Measurements from ENCODE around the gene C17orf58.
"Not testable (repeated sequence)": the region's sequence is repeated elsewhere in the genome, so short reads cannot be mapped to it uniquely, and the experiment has no call there.

Gene C17orf58

GRCh38 chr17:67996301-67997171 lies at the start of gene C17orf58:
Gene C17orf58 (minus strand): TSS chr17:67996469. CDS start chr17:67996198, 271 bp downstream.
- DNase-seq (ENCODE audit: low read depth), result peak; percentile 87

DNA sequence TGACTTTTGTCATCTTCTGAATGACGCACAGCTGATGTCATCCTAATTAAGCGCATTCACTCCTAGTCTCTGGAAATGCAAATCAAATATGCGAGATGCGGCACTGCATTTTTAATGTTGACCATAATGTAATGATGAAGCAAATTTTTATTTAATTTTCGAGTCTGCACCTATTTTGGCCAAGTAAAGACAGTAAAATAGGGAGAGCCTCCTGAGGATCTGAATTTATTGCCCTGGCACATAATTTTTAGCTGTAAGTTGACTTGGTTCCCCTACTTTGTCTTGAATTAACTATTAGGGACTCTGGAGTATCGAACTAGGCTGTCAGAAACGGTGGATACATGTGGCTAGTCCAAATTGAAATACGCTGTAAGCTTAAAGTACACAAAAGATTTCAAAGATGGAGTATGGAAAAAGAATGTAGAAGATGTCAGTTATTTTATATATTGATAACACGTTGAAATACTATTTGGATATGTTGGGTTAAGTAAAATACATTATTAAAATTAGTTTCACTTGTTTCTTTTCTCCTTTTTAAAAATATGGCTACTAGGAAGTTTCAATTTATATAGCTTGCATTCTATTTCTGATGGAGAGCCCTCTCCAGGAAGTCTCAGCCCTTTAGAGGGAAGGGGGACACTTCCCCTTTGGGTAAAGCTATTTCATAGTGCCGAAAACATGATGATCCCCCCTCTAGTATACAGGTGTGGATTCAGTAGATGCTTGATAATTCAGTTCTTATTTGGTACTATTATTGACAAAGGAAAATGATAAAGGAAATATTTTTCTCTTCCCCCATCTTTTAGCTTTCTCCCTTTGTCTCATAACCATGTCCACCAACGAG lies 40.3 kb upstream of the C17orf58 start:
- peak; percentile 40 for DNase-seq (ENCODE audit: low read depth)

GRCh38 chr17:68035523-68036303 lies 39.4 kb upstream of the C17orf58 start, which contains the start of gene KPNA2:
Gene KPNA2 (plus strand): TSS chr17:68035735. CDS start chr17:68037133, 1,398 bp downstream.
- peak; percentile 98 for DNase-seq (ENCODE audit: low read depth)

DNA sequence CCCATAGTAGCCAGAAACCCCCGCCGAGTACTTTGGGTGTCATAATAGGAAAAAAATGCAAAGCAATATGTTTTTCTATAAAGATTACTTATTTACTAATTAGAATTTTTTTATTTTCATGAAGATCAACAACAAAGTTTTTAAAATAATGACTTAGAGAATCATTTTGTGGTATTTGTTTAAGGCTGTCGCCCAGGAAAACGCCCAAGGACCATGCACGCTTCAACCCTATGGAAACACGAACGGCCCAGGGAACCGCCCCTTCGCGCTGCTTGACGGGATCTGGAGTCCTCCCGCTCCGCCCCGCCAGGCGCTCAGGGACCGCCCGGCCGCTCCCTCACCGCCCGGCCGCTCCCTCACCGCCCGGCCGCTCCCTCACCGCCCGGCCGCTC lies 38.9 kb upstream of the C17orf58 start:
- DNase-seq (ENCODE audit: low read depth), result no peak

- no peak for DNase-seq (ENCODE audit: low read depth)
Observed at GRCh38 chr17:68034452-68034776, 38.1 kb upstream of the C17orf58 start.

DNA sequence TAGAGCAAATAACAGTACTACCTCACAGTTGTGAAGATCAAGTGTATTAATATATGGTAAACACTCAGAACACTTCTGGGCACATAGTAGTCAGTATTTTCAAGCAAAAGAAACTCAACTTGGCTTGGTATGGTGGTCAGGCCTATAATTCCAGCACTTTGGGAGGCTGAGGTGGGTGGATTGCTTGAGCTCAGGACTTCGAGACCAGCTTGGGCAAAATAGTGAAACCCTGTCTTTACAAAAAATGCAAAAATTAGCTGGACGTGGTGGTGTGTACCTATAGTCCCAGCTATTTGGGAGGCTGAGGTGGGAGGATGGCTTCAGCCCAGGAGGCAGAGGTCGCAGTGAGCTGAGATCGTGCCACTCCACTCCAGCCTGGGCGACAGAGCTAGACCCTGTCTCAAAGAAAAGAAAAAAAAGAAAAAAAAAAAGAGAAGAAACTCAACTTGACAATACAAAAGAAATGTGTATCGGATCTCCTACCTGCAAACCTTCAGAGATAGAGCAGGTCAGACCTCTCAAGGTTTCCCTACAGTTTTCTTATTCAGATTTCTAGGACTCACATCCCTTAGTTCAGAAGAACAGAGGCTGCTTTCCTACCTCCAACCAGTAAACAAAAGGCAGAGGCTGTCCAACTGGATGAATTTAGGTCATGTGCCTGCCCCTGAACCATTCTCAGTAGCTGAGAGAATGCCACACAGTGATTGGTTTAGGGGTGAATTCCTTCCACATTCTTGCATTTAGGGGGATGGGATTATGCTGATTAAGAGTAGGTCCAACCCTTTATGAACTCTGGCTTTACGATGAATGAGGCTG lies 37.6 kb upstream of the C17orf58 start:
- DNase-seq (ENCODE audit: low read depth), result peak; percentile 90

DNA sequence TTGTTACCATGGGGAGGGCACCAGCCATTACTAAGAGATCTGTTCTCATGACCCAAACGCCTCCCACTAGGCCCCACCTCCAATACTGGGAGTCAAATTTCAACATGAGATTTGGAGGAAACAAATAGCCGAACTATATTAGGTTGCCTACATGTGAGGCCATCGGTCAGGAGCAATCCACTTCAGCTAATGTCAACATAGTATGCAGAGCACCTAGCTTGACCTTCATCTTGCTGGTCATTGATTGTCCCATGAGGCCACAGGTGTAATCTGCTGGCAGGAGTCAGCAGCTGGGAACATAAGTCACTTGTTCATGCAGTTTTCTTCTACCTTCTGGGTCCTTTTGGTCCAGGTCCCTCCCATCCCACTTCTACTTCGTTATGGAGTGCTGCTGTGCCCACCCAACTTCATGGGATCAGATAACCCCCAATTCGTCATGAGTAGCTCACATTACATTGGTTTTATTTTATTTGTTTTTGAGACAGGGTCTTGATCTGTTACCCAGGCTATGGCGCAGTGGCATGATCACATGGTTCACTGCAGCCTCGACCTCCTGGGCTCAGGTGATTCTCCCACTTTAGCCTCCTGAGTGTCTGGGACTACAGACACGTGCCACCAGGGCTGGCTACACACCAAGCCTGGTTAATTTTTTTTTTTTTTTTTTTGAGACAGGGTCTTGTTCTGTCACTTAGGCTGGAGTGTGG lies 33.4 kb upstream of the C17orf58 start:
- peak; percentile 33 for DNase-seq (ENCODE audit: low read depth)

- DNase-seq (ENCODE audit: low read depth), result not testable (repeated sequence)
Observed at GRCh38 chr17:68022547-68022946, 26.3 kb upstream of the C17orf58 start.

DNA sequence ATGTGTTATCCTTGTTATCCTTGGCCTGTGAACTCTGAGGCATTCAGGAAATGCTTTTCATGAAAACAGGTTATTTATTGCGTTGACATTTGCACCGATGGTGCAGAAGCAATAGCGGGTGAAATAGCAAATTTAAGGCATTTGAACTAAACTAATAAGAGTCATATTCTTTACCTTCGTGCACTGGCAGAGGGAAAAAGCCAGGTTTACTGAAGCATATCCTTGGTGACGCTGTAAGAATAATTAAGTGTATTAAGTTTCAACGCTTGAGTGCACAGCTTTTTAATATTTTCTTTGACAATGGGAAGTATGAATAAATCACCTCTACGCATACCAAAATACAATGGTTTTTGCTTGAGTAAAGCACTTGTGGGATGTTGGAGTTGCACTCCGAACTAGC lies 25.7 kb upstream of the C17orf58 start:
- no peak for DNase-seq (ENCODE audit: low read depth)

DNA sequence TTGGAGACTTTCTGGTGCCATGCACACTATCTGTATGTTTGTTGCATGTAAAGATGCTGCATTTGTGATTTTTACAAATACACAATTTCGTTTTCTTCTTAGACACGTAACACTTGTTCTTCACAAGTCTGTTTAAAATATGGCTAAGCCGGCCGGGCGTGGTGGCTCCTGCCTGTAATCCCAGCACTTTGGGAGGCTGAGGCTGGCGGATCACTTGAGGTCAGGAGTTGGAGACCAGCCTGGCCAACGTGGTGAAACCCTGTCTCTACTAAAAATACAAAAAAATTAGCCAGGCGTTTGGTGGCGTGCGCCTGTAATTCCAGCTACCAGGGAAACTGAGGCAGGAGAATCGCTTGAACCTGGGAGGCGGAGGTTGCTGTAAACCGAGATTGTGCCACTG lies 24.5 kb upstream of the C17orf58 start:
- not testable (repeated sequence) for DNase-seq (ENCODE audit: low read depth)

DNA sequence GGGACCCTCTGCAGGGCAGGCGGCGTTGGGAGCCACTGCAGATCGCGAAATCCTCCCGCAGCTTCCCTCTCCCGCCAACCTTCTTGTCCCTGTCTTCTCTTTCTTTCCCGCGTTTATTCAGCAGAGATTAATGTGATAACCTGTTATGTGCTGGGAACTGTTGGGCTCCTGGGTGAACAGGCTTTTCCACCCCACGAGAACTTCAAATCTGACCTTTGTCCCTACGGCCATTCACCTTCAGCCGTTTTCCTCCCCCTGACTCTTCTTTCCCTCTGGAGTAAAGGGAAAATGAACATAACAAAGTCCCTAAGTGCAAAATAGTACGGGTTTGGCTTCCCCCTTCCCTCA lies 24.1 kb upstream of the C17orf58 start:
- DNase-seq (ENCODE audit: low read depth), result no peak

GRCh38 chr17:68019675-68020408 lies 23.6 kb upstream of the C17orf58 start:
- DNase-seq (ENCODE audit: low read depth), result peak; percentile 91

- no peak for DNase-seq (ENCODE audit: low read depth)
Observed at GRCh38 chr17:68019336-68019674, 23.0 kb upstream of the C17orf58 start.

- DNase-seq (ENCODE audit: low read depth), result not testable (repeated sequence)
Observed at GRCh38 chr17:68018493-68018892, 22.2 kb upstream of the C17orf58 start.

GRCh38 chr17:68016838-68017237 lies 20.6 kb upstream of the C17orf58 start:
- DNase-seq (ENCODE audit: low read depth), result no peak

GRCh38 chr17:68015081-68015723 lies 18.9 kb upstream of the C17orf58 start:
- no peak for DNase-seq (ENCODE audit: low read depth)

DNA sequence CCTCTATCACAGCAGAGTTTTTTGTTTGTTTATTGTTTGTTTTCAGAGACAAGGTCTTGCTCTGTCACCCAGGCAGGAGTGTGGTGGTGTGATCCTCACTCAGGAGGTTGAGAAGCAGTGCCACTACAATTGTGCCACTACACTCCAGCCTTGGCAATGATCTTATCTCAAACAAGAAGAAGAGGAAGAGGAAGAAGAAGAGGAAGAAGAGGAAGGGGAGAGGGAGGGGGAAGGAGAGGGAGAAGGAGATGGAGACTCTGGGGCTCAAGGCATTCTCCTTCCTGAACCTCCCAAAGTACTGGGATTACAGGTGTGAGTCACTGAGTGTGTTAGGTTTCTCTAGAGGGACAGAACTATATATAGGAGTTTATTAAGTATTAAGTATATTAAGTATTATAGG lies 17.1 kb upstream of the C17orf58 start:
- no peak for DNase-seq (ENCODE audit: low read depth)

GRCh38 chr17:68011199-68011665 lies 15.0 kb upstream of the C17orf58 start:
- no peak for DNase-seq (ENCODE audit: low read depth)

GRCh38 chr17:68006797-68007196 lies 10.5 kb upstream of the C17orf58 start:
- DNase-seq (ENCODE audit: low read depth), result no peak

- DNase-seq (ENCODE audit: low read depth), result no peak
Observed at GRCh38 chr17:68004201-68004600, 7.9 kb upstream of the C17orf58 start.

Measured in iris pigment epithelial cell (primary cell).